Naive B cell (primary cell): ENCODE data around the gene JAK1. TPM values are rescaled to one million over a fixed set of nuclear protein-coding genes. Genes with fewer than 3 reads are reported as not detected.

Experiments used
- ATAC-seq, 2 donors: fragments of 150-1000 bp; cut with Tn5 transposase; 2 replicates each; pipeline ENCODE4 v1.10.0; 2021; ENCODE audit warnings: low read depth in 2 of 2, mild to moderate bottlenecking in 2 of 2, moderate library complexity in 2 of 2
- DNase-seq: peaks from one replicate; pipeline ENCODE4 v3.0.0; 2022
- H3K27ac Mint-ChIP-seq, 6 donors: one replicate each; pipeline ENCODE4 v1.8.0; 2020 to 2022; ENCODE audit warnings: mild to moderate bottlenecking in 6 of 6, mixed read lengths in 6 of 6, moderate library complexity in 5 of 6, inconsistent platforms in 2 of 6
- H3K27me3 Mint-ChIP-seq, 3 donors: one replicate each; pipeline ENCODE4 v1.8.0; 2021 to 2022; ENCODE audit warnings: mixed read lengths in 3 of 3, mild to moderate bottlenecking in 1 of 3
- H3K36me3 Mint-ChIP-seq, 2 donors: one replicate each; pipeline ENCODE4 v1.8.0; 2020 to 2022; ENCODE audit warnings: mixed read lengths in 2 of 2, inconsistent platforms in 1 of 2, mild to moderate bottlenecking in 1 of 2
- H3K4me1 Mint-ChIP-seq, 3 donors: one replicate each; pipeline ENCODE4 v1.8.0; 2020 to 2022; ENCODE audit warnings: mixed read lengths in 3 of 3, inconsistent platforms in 1 of 3, mild to moderate bottlenecking in 1 of 3, moderate library complexity in 1 of 3
- H3K4me3 Mint-ChIP-seq, 8 donors: one replicate each; pipeline ENCODE4 v1.8.0; 2020 to 2022; ENCODE audit warnings: mild to moderate bottlenecking in 8 of 8, mixed read lengths in 8 of 8, moderate library complexity in 8 of 8, inconsistent platforms in 2 of 8
- H3K9me3 Mint-ChIP-seq, 7 donors: one replicate each; pipeline ENCODE4 v1.8.0; 2020 to 2022; ENCODE audit warnings: mixed read lengths in 7 of 7, mild to moderate bottlenecking in 5 of 7, inconsistent platforms in 2 of 7, moderate library complexity in 1 of 7
- polyA plus RNA-seq, 6 donors: library from polyadenylated mRNA; unstranded; fragments of 300-500 nt; fragmentation: Illumina TruSeq; gene quantifications; one replicate each; pipeline ENCODE4 v1.2.3, GENCODE V29; 2021; ENCODE audit warnings: low read depth in 6 of 6

The JAK1 gene
- polyA plus RNA-seq, 6 donors from 2014 or later = 182 to 259 (median 194) TPM

DNA sequence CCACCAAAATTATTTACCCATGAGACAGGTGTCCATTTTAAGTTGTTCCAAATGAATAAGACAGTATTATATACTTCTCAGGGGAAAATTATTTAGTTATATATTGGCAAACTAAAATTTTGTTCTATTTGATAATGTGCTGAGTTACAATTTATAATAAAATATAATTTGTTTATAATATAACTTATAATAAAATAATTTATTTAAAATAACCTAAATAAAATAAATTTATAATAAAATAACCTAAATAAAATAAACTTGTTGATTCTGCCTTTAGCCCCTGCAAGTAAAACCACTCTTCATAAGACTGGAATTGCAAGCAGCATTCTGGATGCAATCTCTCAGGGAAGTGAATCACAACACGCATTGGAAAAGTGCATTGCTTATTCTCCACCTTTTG is 151.9 kb downstream of the JAK1 start:
- Mint-ChIP-seq H3K4me1 (no peaks in the 10 kb centered on the region), H3K4me3 (no peak overlapping the region), H3K27ac (no peak overlapping the region), H3K9me3 (peaks cover 0 to 3% (median 0%) of the 10 kb centered on the region in 7 donors), H3K27me3 (no peaks in the 10 kb centered on the region), H3K36me3 (no peaks in the 10 kb centered on the region)
- DNase-seq = no peak
- no peak for ATAC-seq

DNA sequence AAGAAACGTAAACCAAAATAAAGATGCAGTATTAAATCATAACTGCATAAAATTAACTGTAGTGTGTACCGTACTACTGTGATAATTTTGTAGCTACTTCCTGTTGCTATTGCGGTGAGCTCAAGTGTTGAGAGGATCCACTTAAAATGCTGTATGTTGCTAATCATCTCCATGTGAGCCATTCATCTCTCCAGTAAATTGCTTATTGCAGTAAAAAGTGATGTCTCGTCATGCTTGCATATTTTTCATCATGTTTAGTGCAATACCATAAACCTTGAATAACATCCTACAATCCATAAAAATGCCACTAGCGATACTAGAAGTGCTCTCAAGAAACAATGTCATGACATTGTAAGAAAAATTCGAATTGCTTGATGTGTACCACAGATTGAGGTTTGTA is 155.2 kb downstream of the JAK1 start:
- Mint-ChIP-seq H3K27me3 (no peaks in the 10 kb centered on the region), H3K4me3 (no peak overlapping the region), H3K27ac (no peak overlapping the region), H3K9me3 (no peaks in the 10 kb centered on the region), H3K36me3 (no peaks in the 10 kb centered on the region), H3K4me1 (no peaks in the 10 kb centered on the region)
- ATAC-seq (no peak), DNase-seq (no peak)

DNA sequence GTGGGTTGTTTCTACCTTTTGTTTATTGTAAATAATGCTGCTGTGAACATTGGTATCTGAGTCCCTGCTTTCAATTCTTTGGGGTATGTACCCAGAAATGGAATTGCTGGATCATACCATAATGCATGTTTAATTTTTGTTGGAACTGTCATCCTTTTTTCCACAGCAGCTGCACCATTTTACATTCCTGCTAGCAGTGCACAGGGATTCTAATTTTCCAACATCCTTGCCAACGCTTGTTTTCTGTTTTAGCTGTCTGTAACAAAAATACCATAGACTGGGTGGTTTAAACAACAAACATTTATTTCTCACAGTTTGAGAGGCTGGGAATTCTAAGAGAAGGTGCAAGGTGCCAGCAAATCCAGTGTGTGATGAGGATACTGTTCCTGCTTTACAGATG is 156.3 kb downstream of the JAK1 start:
- Mint-ChIP-seq H3K4me3 (no peak overlapping the region), H3K36me3 (no peaks in the 10 kb centered on the region), H3K27me3 (no peaks in the 10 kb centered on the region), H3K27ac (no peak overlapping the region), H3K9me3 (no peaks in the 10 kb centered on the region), H3K4me1 (no peaks in the 10 kb centered on the region)
- no peak for ATAC-seq
- no peak for DNase-seq

GRCh38 chr1:64809309-64809708 is 157.0 kb downstream of the JAK1 start:
- Mint-ChIP-seq H3K36me3 (no peaks in the 10 kb centered on the region), H3K27me3 (no peaks in the 10 kb centered on the region), H3K27ac (no peak overlapping the region), H3K4me1 (no peaks in the 10 kb centered on the region), H3K4me3 (no peak overlapping the region), H3K9me3 (no peaks in the 10 kb centered on the region)
- no peak for ATAC-seq
- no peak for DNase-seq

GRCh38 chr1:64801851-64802523 is 164.4 kb downstream of the JAK1 start:
- no peak for DNase-seq
- ATAC-seq = no peak
- H3K4me1 Mint-ChIP-seq = no peaks in the 10 kb centered on the region
- peaks cover 0 to 7% (median 2%) of the 10 kb centered on the region in 7 donors for H3K9me3 Mint-ChIP-seq
- H3K4me3 Mint-ChIP-seq = no peak overlapping the region
- no peaks in the 10 kb centered on the region for H3K27me3 Mint-ChIP-seq
- no peak overlapping the region for H3K27ac Mint-ChIP-seq
- peaks cover 0 to 10% of the 10 kb centered on the region in 2 donors for H3K36me3 Mint-ChIP-seq

DNA sequence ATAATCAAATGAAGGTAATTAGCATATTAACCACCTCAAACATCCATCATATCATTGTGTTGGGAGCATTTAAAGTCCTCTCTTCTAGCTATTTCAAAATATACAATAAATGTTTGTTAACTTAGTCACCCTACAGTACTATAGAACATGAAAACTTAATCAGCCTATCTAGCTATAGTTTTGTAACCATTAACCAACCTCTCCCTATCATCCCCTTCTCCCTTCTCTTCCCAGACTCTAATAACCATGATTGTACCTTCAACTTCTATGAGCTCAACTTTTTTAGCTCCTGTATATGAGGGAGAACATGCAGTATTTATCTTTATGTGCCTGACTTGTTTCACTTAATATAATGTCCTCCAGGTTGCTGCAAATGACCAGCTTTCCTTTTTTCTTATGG is 167.5 kb downstream of the JAK1 start:
- Mint-ChIP-seq H3K4me3 (no peak overlapping the region), H3K36me3 (peaks cover 0 to 10% of the 10 kb centered on the region in 2 donors), H3K9me3 (peaks cover 0 to 7% (median 4%) of the 10 kb centered on the region in 7 donors), H3K27ac (no peak overlapping the region), H3K4me1 (no peaks in the 10 kb centered on the region), H3K27me3 (no peaks in the 10 kb centered on the region)
- ATAC-seq (no peak), DNase-seq (no peak)

DNA sequence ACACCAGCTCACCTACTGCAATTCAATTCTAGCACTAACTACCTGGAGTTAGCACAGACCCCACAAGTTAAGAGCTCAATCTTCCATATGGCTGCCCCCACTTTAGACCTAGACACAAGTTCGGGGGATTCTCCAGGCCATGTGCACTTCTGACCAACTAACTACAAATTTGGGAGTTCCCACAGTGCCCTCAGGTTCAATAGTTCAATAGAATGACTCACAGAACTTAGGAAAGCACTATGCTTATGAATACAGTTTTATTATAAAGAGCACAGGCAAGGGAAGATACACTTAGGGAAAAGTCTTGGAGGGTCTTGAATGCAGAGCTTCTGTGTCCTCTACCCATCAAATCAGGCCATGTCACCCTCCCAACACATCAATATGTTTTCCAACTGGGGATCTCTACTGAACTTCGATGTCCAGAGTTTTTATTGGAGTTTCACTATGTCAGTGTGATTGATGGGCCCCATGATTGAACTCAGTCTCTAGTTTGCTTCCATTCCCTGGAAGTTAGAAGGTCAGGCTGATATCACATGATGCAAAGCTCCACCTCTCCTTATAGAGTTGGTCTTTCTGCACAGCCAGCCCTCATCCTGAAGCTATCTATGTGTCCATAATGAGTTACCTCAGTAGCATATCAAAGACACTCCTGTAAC is 175.4 kb downstream of the JAK1 start:
- Mint-ChIP-seq H3K27ac (no peak overlapping the region), H3K27me3 (no peaks in the 10 kb centered on the region), H3K36me3 (peaks cover 11 to 14% of the 10 kb centered on the region in 2 donors), H3K4me3 (no peak overlapping the region), H3K9me3 (peaks cover 6 to 28% (median 18%) of the 10 kb centered on the region in 7 donors), H3K4me1 (peaks cover 6 to 7% (median 7%) of the 10 kb centered on the region in 3 donors)
- no peak for ATAC-seq
- DNase-seq = no peak

Other genes with a start within 250 kb of the JAK1 start
- 1 to 10 TPM in 2 of 6 donors, under 1 TPM in 3, not detected in 1; 0.74 to 1.1 (median 0.94) TPM for gene RAVER2, start 221.5 kb downstream of the JAK1 start, polyA plus RNA-seq
- under 1 TPM in 3 of 6 donors, not detected in 3; 0.04 to 0.33 (median 0.26) TPM for gene AK4, start 181.7 kb upstream of the JAK1 start, polyA plus RNA-seq